Endothelial cell of umbilical vein (primary cell): Measurements from ENCODE around the gene DGKB. TPM values are rescaled to one million over a fixed set of nuclear protein-coding genes. Genes with fewer than 3 reads are reported as not detected.

Source experiments
- BruUV-seq: library from RNA; stranded (reverse); fragments of 400-500 nt; replicated peaks from 2 replicates; lab custom pipeline; 2021; lab: Mats Ljungman, UMichigan
- CTCF ChIA-PET: fragments of 300-600, 350-600 bp; sonication (Branson Sonifier 250); formaldehyde crosslinking; loops from one replicate; lab custom pipeline; 2021; ENCODE audit warnings: antibody characterized with exemption, inconsistent platforms; lab: Charles Lee
- POLR2A ChIA-PET: fragments of 300-600, 350-600 bp; sonication (Branson Sonifier 250); formaldehyde crosslinking; loops from one replicate; lab custom pipeline; 2021; ENCODE audit warnings: antibody characterized with exemption, inconsistent platforms; lab: Charles Lee
- DNase-seq: peaks from one replicate; pipeline ENCODE4 v3.0.0-alpha.2; 2011; ENCODE audit warnings: low read depth, low spot score
- FAIRE-seq: peaks from 2 replicates; lab custom pipeline; 2011; peaks lifted over from hg19 to GRCh38; lab: Jason Lieb, UNC
- H2AFZ ChIP-seq: 2 replicates; pipeline ENCODE4 v1.6.0; 2012; ENCODE audit warnings: low read depth, low read length, control low read depth, inconsistent platforms
- H3K27ac ChIP-seq: 2 replicates; pipeline ENCODE4 v1.5.1; 2011; ENCODE audit warnings: low read depth, mild to moderate bottlenecking, control low read depth, low read length, moderate library complexity; ENCODE audit not compliant: insufficient read depth
- H3K27me3 ChIP-seq, 2 experiments: 2 replicates each; pipeline versions ENCODE4 v1.6.0 to v1.6.1; 2011; ENCODE audit warnings: low read length in 2 of 2, mixed read lengths in 1 of 2; ENCODE audit not compliant: control insufficient read depth in 2 of 2, insufficient read depth in 2 of 2
- H3K36me3 ChIP-seq, 2 experiments: 2 replicates in 1 of 2; 3 replicates in 1 of 2; pipeline ENCODE4 v1.5.1; 2011; ENCODE audit warnings: low read length in 2 of 2, mild to moderate bottlenecking in 1 of 2, moderate library complexity in 1 of 2; ENCODE audit not compliant: control insufficient read depth in 2 of 2, insufficient read depth in 2 of 2; ENCODE audit errors: extremely low read depth in 1 of 2
- H3K4me1 ChIP-seq: 3 replicates; pipeline ENCODE4 v1.5.1; 2011; ENCODE audit warnings: mild to moderate bottlenecking, low read length; ENCODE audit not compliant: control insufficient read depth, insufficient read depth; ENCODE audit errors: extremely low read depth
- H3K4me2 ChIP-seq: 2 replicates; pipeline ENCODE4 v1.6.1; 2011; ENCODE audit warnings: low read length, control low read depth, mixed read lengths; ENCODE audit not compliant: insufficient read depth
- H3K4me3 ChIP-seq, 3 experiments: fragments of 200-600 bp in 1 of 3; sonication (generic), shearing (Covaris generic) in 1 of 3; replicated peaks in 1 of 3; 2 replicates each; pipeline ENCODE4 v1.5.1; 2011 to 2016; ENCODE audit warnings: control low read depth in 3 of 3, low read length in 3 of 3, mild to moderate bottlenecking in 2 of 3, inconsistent platforms in 1 of 3, low read depth in 1 of 3, moderate library complexity in 1 of 3; ENCODE audit not compliant: insufficient read depth in 1 of 3
- H3K79me2 ChIP-seq: 2 replicates; pipeline ENCODE4 v1.6.0; 2012; ENCODE audit warnings: low read length, inconsistent platforms; ENCODE audit not compliant: control insufficient read depth, insufficient read depth
- H3K9ac ChIP-seq: replicated peaks from 2 replicates; pipeline ENCODE3; 2011; ENCODE audit warnings: low read length, control low read depth; ENCODE audit not compliant: insufficient read depth; ENCODE audit errors: extremely low read depth
- H3K9me1 ChIP-seq: replicated peaks from 3 replicates; pipeline ENCODE4 v1.6.0; 2011; ENCODE audit warnings: mild to moderate bottlenecking, low read length; ENCODE audit not compliant: control insufficient read depth, insufficient read depth; ENCODE audit errors: extremely low read depth
- H3K9me3 ChIP-seq: replicated peaks from 2 replicates; pipeline ENCODE4 v1.5.1; 2012; ENCODE audit warnings: low read length, inconsistent platforms; ENCODE audit not compliant: control insufficient read depth, insufficient read depth
- H4K20me1 ChIP-seq: replicated peaks from 2 replicates; pipeline ENCODE3; 2011; ENCODE audit warnings: mild to moderate bottlenecking, low read length; ENCODE audit not compliant: control insufficient read depth, insufficient read depth; ENCODE audit errors: extremely low read depth
- CTCF ChIP-seq, 2 donors: IDR thresholded peaks; 1 replicate in 1 of 2; 2 replicates in 1 of 2; pipeline ENCODE4 v1.5.1; 2011; ENCODE audit warnings: low read length in 2 of 2, mild to moderate bottlenecking in 2 of 2, moderate library complexity in 2 of 2, control low read depth in 1 of 2, inconsistent platforms in 1 of 2, low read depth in 1 of 2; ENCODE audit not compliant: insufficient read depth in 1 of 2; ENCODE audit errors: extremely low read depth in 1 of 2
- EZH2 ChIP-seq: IDR thresholded peaks from 2 replicates; pipeline ENCODE4 v1.6.1; 2012; ENCODE audit warnings: borderline replicate concordance, low read depth, mild to moderate bottlenecking, moderate library complexity, low read length, inconsistent platforms; ENCODE audit not compliant: severe bottlenecking
- FOS ChIP-seq: IDR thresholded peaks from 2 replicates; pipeline ENCODE4 v1.6.1; 2011; ENCODE audit warnings: mild to moderate bottlenecking, low read length, moderate library complexity, borderline replicate concordance; ENCODE audit not compliant: insufficient read depth
- GATA2 ChIP-seq: IDR thresholded peaks from 2 replicates; pipeline ENCODE4 v1.7.0; 2011; ENCODE audit warnings: low read depth, mild to moderate bottlenecking, moderate library complexity, mixed read lengths, low read length; ENCODE audit not compliant: insufficient read length, insufficient read depth
- JUN ChIP-seq: IDR thresholded peaks from 2 replicates; pipeline ENCODE4 v1.6.1; 2011; ENCODE audit warnings: borderline replicate concordance, low read depth; ENCODE audit not compliant: insufficient read length, insufficient read depth
- MAX ChIP-seq: IDR thresholded peaks from 2 replicates; pipeline ENCODE4 v1.6.1; 2011; ENCODE audit not compliant: insufficient read depth, insufficient read length
- MYC ChIP-seq: IDR thresholded peaks from one replicate; pipeline ENCODE4 v1.6.1; 2011; ENCODE audit warnings: mild to moderate bottlenecking, low read depth, low read length
- POLR2A ChIP-seq: IDR thresholded peaks from 2 replicates; pipeline ENCODE4 v1.6.1; 2012; ENCODE audit warnings: low read depth, mild to moderate bottlenecking, control low read depth, low read length
- POLR2AphosphoS5 ChIP-seq: IDR thresholded peaks from 2 replicates; pipeline ENCODE4 v1.6.1; 2012; ENCODE audit warnings: low read depth, mild to moderate bottlenecking, control low read depth, low read length, moderate library complexity; ENCODE audit not compliant: insufficient read depth
- dilution Hi-C: fragments of 300-500 bp; cut with MboI; formaldehyde crosslinking; loops from one replicate; pipeline ENCODE4 v1.15.0; 2019; ENCODE audit warnings: low sequenced_read_pairs; ENCODE audit not compliant: extremely low pct_ligation_motif_present
- intact Hi-C: fragments of 100-400 bp; cut with micrococcal nuclease; formaldehyde crosslinking; loops from one replicate; pipeline ENCODE4 v1.10.0; 2022
- polyA plus RNA-seq, 4 experiments: library from polyadenylated mRNA; depleted of rRNA in 3 of 4; stranded (reverse) in 3 of 4; unstranded in 1 of 4; fragments of >200 nt; gene quantifications; 2 replicates each; pipeline versions ENCODE4 v1.2.1 to v1.2.3, GENCODE V29; 2011 to 2012; ENCODE audit warnings: missing spikeins in 1 of 4
- total RNA-seq: library from RNA; stranded (reverse); gene quantifications from 2 replicates; pipeline ENCODE4 v1.2.3, GENCODE V29; 2021

DGKB gene
- total and polyA plus RNA-seq, 2 donors (not counting 3 experiments of a cell fraction or from before 2014, with no cell fraction given) = not detected

- DNase-seq (no peak), FAIRE-seq (no peak)
- H3K4me2 ChIP-seq = no peak overlapping the region
- no peaks in the 10 kb centered on the region for H3K4me1 ChIP-seq
- no peak overlapping the region for H3K4me3 ChIP-seq
- intact Hi-C loops (no loop called here), dilution Hi-C loops (no loop called here)
- no peaks in the 10 kb centered on the region for H3K9me3 ChIP-seq
- H3K79me2 ChIP-seq = no peaks in the 10 kb centered on the region
- ChIA-PET POLR2A (no interaction called here), CTCF (no interaction called here)
- BruUV-seq = no TSS peak
- no peaks in the 10 kb centered on the region for H4K20me1 ChIP-seq
- no peaks in the 10 kb centered on the region for H3K36me3 ChIP-seq
- no peak for TF ChIP-seq MYC
- TF ChIP-seq FOS = no peak
- no peak for TF ChIP-seq MAX
- no peak for TF ChIP-seq POLR2A
- no peak for TF ChIP-seq CTCF (IDR thresholded peaks at IDR 0.05; ENCODE audit: extremely low read depth in 1 of 2, insufficient read depth in 1 of 2, low read depth in 1 of 2, low read length in 2 of 2)
- no peak for TF ChIP-seq JUN
- no peak for TF ChIP-seq GATA2
- no peak for TF ChIP-seq EZH2
- TF ChIP-seq POLR2AphosphoS5 = no peak
- H3K27ac ChIP-seq = no peak overlapping the region
- no peak overlapping the region for H3K9ac ChIP-seq
- no peaks in the 10 kb centered on the region for H3K27me3 ChIP-seq
- no peaks in the 10 kb centered on the region for H3K9me1 ChIP-seq
- H2AFZ ChIP-seq = no peak overlapping the region
Measured at GRCh38 chr7:14483663-14484062, 418.9 kb downstream of the DGKB start.
